ENCODE results near the gene CPNE7. TPM values are rescaled to one million over a fixed set of nuclear protein-coding genes. Genes with fewer than 3 reads are reported as not detected.
"Not testable (repeated sequence)": the region's sequence is repeated elsewhere in the genome, so short reads cannot be mapped to it uniquely, and the experiment has no call there.

CPNE7 gene
- total RNA-seq, 4 donors from 2014 or later = 1.1 to 3.3 (median 2.5) TPM

- no peak overlapping the region for H3K4me3 ChIP-seq (ENCODE audit: low read depth, poor library complexity, severe bottlenecking)
- TF ChIP-seq CTCF (IDR thresholded peaks at IDR 0.05) = no peak
- TF ChIP-seq POLR2A (IDR thresholded peaks at IDR 0.05) = no peak
- intact Hi-C loops (cut with DNase I; ENCODE audit: low total_unique reads) = no loop called here
- WGBS, 2 donors = 71 to 81% methylated on average over 9 to 13 of the region's 25 CpGs
- no peak for DNase-seq (ENCODE audit: low spot score in 2 of 2)
These were observed 11.3 kb downstream of the CPNE7 start for GRCh38 chr16:89586853-89587252.

DNA sequence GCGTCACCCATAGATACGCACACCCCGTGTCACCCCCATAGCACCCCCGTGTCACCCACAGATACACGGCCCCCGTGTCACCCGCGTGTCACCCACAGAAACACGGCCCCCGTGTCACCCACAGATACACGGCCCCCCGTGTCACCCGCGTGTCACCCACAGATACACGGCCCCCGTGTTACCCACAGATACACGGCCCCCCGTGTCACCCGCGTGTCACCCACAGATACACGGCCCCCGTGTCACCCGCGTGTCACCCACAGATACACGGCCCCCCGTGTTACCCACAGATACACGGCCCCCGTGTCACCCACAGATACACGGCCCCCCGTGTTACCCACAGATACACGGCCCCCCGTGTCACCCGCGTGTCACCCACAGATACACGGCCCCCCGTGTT lies 12.1 kb downstream of the CPNE7 start:
- H3K4me3 ChIP-seq (ENCODE audit: low read depth, poor library complexity, severe bottlenecking); DNase-seq (ENCODE audit: low spot score in 2 of 2); intact Hi-C loops (cut with DNase I; ENCODE audit: low total_unique reads): not testable (repeated sequence)
- 96 to 100% methylated on average over 8 to 10 of the region's 36 CpGs for WGBS, 2 donors

DNA sequence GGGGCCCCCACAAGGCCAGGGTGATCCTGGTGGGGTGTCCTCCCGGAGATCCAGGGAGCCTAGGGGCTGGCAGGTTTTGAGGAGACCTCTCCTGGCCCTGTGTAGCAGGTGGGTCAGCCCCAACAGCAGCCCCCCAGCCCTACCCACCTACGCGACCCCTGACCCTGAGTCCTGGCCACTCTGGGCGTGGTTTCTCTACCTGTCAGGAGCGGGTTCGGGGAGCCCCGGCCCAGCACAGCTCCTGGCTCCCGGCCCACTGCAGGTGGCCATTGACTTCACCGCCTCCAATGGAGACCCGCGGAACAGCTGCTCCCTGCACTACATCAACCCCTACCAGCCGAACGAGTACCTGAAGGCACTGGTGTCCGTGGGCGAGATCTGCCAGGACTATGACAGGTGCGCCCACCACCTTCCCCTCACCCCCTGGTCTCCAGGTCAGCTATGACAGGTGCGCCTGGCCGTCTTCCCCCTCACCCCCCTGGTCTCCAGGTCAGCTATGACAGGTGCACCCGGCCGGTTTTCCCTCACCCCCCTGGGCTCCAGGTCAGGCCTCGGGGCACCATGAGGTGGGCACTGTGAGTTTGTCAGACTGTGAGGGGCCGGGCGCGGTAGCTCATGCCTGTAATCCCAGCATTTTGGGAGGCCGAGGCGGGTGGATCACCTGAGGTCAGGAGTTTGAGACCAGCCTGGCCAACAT lies 13.0 kb downstream of the CPNE7 start:
- intact Hi-C loops (cut with DNase I; ENCODE audit: low total_unique reads) = no loop called here
- WGBS, 2 donors = 90 to 92% methylated on average over 17 to 26 of the region's 26 CpGs
- DNase-seq (ENCODE audit: low spot score in 2 of 2) = no peak
- TF ChIP-seq POLR2A (IDR thresholded peaks at IDR 0.05) (no peak), CTCF (IDR thresholded peaks at IDR 0.05) (no peak)
- H3K4me3 ChIP-seq (ENCODE audit: low read depth, poor library complexity, severe bottlenecking) = no peak overlapping the region

- TF ChIP-seq POLR2A (IDR thresholded peaks at IDR 0.05) (no peak), CTCF (IDR thresholded peaks at IDR 0.05) (no peak)
- WGBS, 2 donors = 89 to 91% methylated on average over 14 to 21 of the region's 21 CpGs
- intact Hi-C loops (cut with DNase I; ENCODE audit: low total_unique reads) = no loop called here
- DNase-seq (ENCODE audit: low spot score in 2 of 2) = no peak
- no peak overlapping the region for H3K4me3 ChIP-seq (ENCODE audit: low read depth, poor library complexity, severe bottlenecking)
These were observed 13.8 kb downstream of the CPNE7 start for GRCh38 chr16:89589241-89589926.

DNA sequence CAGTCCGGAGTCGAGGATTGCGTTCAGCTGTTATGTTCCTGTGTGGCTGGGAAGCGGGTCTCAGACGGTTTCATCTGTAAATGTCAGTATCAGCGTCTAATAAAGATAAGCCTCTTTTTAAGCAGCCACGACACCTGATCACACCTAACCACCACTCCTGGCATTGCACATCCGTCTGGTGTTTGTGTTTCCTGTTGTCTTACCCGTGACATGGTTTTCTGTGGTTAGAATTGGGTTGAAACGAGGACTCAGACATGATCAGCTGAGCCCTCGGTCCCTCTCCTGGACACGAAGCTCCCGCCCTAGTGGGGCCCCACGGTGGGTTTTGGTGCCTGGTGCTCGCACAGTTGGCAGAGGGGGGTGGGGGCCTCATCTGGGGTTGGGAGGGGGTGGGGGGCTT lies 18.3 kb downstream of the CPNE7 start:
- no peak overlapping the region for H3K4me3 ChIP-seq (ENCODE audit: low read depth, poor library complexity, severe bottlenecking)
- TF ChIP-seq CTCF (IDR thresholded peaks at IDR 0.05) (no peak), POLR2A (IDR thresholded peaks at IDR 0.05) (no peak)
- no peak for DNase-seq (ENCODE audit: low spot score in 2 of 2)
- WGBS, 2 donors = 84% methylated on average over 15 of the region's 15 CpGs
- intact Hi-C loops (cut with DNase I; ENCODE audit: low total_unique reads) = no loop called here

DNA sequence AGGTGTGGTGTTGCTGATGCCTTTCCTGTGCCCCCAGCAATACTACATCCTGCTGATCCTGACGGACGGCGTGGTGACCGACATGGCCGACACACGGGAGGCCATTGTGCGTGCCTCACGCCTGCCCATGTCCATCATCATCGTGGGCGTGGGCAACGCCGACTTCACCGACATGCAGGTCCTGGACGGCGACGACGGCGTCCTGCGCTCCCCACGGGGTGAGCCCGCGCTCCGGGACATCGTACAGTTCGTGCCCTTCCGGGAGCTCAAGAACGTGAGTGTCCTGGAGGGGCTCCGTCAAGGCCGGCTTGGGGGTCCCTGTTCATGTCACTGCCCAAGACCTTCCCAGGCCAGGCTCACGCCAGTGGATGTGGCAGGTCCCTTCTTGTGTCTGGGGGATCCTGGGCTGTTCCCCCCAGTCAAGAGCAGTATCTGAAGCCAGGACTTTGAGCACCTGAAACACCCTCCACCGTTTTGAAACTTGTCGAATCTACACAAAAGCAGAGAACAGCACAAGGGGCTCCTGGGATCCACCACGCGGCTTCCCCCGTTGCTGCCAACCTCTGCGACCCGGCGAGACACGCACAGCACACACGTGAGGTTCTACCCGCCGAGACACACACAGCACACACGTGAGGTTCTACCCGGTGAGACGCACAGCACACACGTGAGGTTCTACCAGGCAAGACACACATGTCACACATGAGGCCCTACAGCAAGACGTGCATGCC lies 19.9 kb downstream of the CPNE7 start:
- no peak overlapping the region for H3K4me3 ChIP-seq (ENCODE audit: low read depth, poor library complexity, severe bottlenecking)
- intact Hi-C loops (cut with DNase I; ENCODE audit: low total_unique reads) = no loop called here
- 94 to 95% methylated on average over 47 of the region's 47 CpGs for WGBS, 2 donors
- no peak for DNase-seq (ENCODE audit: low spot score in 2 of 2)
- TF ChIP-seq POLR2A (IDR thresholded peaks at IDR 0.05) = no peak
- TF ChIP-seq CTCF (IDR thresholded peaks at IDR 0.05) = no peak

Measured in lower leg skin (tissue), 4 donors.